Large intestine (tissue), 3 donors: Measurements from ENCODE around the gene SLIT1. TPM values are rescaled to one million over a fixed set of nuclear protein-coding genes. Genes with fewer than 3 reads are reported as not detected.
A peak's percentile ranks its signal among the peaks of the same experiment; 100 is the strongest.

Experiments used
- DNase-seq, 2 donors: peaks; one replicate each; pipeline versions ENCODE4 v3.0.0 to v3.0.0-alpha.2; 2013
- H3K27ac ChIP-seq: one replicate; pipeline ENCODE4 v1.5.1; 2013; ENCODE audit warnings: low read length
- H3K27me3 ChIP-seq: 2 replicates; pipeline ENCODE4 v1.6.1; 2013; ENCODE audit warnings: low read length; ENCODE audit not compliant: control insufficient read depth, insufficient read depth
- H3K36me3 ChIP-seq: 2 replicates; pipeline ENCODE4 v1.6.1; 2013; ENCODE audit warnings: low read length; ENCODE audit not compliant: control insufficient read depth, insufficient read depth
- H3K4me1 ChIP-seq: one replicate; pipeline ENCODE4 v1.6.1; 2013; ENCODE audit warnings: low read length; ENCODE audit not compliant: control insufficient read depth, insufficient read depth
- H3K4me3 ChIP-seq: one replicate; pipeline ENCODE4 v1.5.1; 2013; ENCODE audit warnings: low read length
- H3K9me3 ChIP-seq: one replicate; pipeline ENCODE4 v1.6.1; 2013; ENCODE audit warnings: mild to moderate bottlenecking, low read depth, low read length, moderate library complexity; ENCODE audit not compliant: control insufficient read depth
- WGBS: methylation state at CpG from one replicate; pipeline ENCODE4 v1.1.5; 2013; ENCODE audit warnings: low lambda C conversion rate; ENCODE audit not compliant: insufficient coverage; 5-methylcytosine and 5-hydroxymethylcytosine counted together
- polyA plus RNA-seq: library from polyadenylated mRNA; unstranded; fragments of 120-200 nt; gene quantifications from one replicate; pipeline ENCODE4 v1.2.1, GENCODE V29; 2013

SLIT1 gene
- polyA plus RNA-seq, 1 donor: 1.6 TPM

GRCh38 chr10:97222326-97222961 is 36.7 kb upstream of the SLIT1 start:
- Histone ChIP-seq H3K4me3 (no peak overlapping the region), H3K36me3 (peaks cover 13% of the 10 kb centered on the region), H3K27ac (no peak overlapping the region), H3K4me1 (no peaks in the 10 kb centered on the region), H3K9me3 (no peaks in the 10 kb centered on the region), H3K27me3 (no peaks in the 10 kb centered on the region)
- no CpG with 5 or more reads among the region's 6 CpGs for WGBS
- DNase-seq: no peak

- no peaks in the 10 kb centered on the region for H3K9me3 ChIP-seq
- H3K4me3 ChIP-seq: no peak overlapping the region
Observed at GRCh38 chr10:97220355-97220754, 34.6 kb upstream of the SLIT1 start.

DNA sequence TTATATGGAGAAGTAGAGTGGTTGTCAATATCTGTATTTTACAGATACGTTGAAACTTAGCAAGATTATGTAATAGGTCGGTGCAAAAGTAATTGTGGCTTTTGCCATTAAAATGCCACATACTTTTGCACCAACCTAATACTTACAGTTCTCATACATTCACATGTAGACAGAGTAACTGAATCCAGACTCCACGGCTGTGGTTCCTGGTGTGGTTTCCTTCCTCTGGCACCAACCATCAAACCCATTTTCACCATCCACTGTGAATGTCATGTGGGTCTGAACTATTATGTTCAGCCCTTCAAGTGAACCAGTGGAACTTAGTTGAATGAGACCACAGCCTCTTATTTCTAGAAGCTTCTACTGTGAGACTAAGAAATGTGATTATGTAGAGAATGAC is 31.5 kb upstream of the SLIT1 start:
- no peak overlapping the region for H3K27ac ChIP-seq
- no peaks in the 10 kb centered on the region for H3K4me1 ChIP-seq
- DNase-seq: no peak
- H3K27me3 ChIP-seq: no peaks in the 10 kb centered on the region
- WGBS: no CpG with 5 or more reads among the region's 3 CpGs
- H3K36me3 ChIP-seq: peaks cover 2% of the 10 kb centered on the region
- H3K9me3 ChIP-seq: no peaks in the 10 kb centered on the region
- no peak overlapping the region for H3K4me3 ChIP-seq

More at GRCh38 chr10:97220355-97220754, 34.6 kb upstream of the SLIT1 start:
- no peaks in the 10 kb centered on the region for H3K4me1 ChIP-seq
- peaks cover 10% of the 10 kb centered on the region for H3K36me3 ChIP-seq
- 92% methylated on average over 2 of the region's 3 CpGs for WGBS
- no peak for DNase-seq
- H3K27ac ChIP-seq: no peak overlapping the region
- H3K27me3 ChIP-seq: no peaks in the 10 kb centered on the region

DNA sequence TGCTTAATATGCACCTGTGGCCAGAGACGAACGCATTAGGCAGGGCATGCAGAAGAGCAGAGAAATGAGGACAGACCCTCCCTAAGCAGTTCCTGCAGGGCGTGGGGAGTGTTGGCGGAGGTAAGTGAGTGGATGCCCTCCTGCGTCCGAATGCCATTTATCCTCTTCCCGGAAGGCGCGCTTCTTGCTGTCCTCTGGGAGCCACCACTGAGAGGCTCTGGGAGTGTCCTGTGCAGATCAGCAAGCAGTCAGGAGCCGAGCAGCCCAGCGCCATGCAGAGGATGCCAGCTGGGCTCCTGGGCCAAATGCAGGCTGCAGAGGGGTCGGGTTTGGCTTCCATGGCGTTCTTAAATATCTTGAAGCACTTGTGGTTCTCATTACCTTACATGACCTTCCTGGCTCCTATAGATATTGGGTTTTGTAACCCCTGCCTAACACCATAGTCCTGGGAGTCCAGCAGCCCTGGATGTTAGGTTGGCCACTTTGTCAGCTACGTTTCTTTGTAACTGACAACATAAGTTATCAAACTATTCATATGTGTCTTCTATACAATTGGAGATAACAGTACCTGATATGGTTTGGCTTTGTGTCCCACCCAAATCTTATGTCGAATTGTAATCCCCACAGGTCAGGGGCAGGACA is 30.0 kb upstream of the SLIT1 start:
- Histone ChIP-seq H3K27ac (no peak overlapping the region), H3K36me3 (no peaks in the 10 kb centered on the region), H3K9me3 (no peaks in the 10 kb centered on the region), H3K27me3 (no peaks in the 10 kb centered on the region), H3K4me3 (no peak overlapping the region), H3K4me1 (no peaks in the 10 kb centered on the region)
- 60% methylated on average over 2 of the region's 15 CpGs for WGBS
- DNase-seq: no peak

- H3K36me3 ChIP-seq: no peaks in the 10 kb centered on the region
- no peaks in the 10 kb centered on the region for H3K4me1 ChIP-seq
- peaks cover 2% of the 10 kb centered on the region for H3K27me3 ChIP-seq
- H3K9me3 ChIP-seq: no peaks in the 10 kb centered on the region
- DNase-seq: no peak
- no peak overlapping the region for H3K4me3 ChIP-seq
- WGBS: 39% methylated on average over 3 of the region's 9 CpGs
- H3K27ac ChIP-seq: no peak overlapping the region
Observed at GRCh38 chr10:97213431-97213830, 27.7 kb upstream of the SLIT1 start.

DNA sequence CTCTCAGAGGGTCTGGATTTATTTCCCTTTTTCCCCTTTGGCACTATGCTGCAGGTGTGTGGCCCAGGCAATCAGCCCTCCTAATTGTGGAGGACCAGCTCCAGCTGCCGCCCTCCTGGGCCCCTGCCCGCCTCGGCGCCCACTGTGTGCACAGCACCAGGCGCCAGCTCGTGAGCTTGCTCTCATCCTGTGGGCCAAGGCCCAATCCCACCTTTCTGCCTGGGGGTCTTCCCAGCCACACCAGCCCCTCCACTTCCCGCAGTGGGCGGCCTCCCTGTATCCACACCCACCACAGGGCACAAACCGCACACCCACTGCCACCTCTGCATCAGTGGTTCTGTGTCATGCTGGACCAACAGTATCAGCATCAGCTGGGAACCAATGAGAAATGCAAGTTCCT is 25.5 kb upstream of the SLIT1 start:
- DNase-seq: no peak
- Histone ChIP-seq H3K27me3 (peaks cover 9% of the 10 kb centered on the region), H3K36me3 (no peaks in the 10 kb centered on the region), H3K4me3 (no peak overlapping the region), H3K4me1 (no peaks in the 10 kb centered on the region), H3K9me3 (no peaks in the 10 kb centered on the region), H3K27ac (no peak overlapping the region)
- WGBS: no CpG with 5 or more reads among the region's 9 CpGs

- H3K36me3 ChIP-seq: no peaks in the 10 kb centered on the region
- WGBS: no CpG with 5 or more reads among the region's 8 CpGs
- DNase-seq: peak; percentile 42 to 54
Observed at GRCh38 chr10:97210543-97210960, 24.8 kb upstream of the SLIT1 start.

DNA sequence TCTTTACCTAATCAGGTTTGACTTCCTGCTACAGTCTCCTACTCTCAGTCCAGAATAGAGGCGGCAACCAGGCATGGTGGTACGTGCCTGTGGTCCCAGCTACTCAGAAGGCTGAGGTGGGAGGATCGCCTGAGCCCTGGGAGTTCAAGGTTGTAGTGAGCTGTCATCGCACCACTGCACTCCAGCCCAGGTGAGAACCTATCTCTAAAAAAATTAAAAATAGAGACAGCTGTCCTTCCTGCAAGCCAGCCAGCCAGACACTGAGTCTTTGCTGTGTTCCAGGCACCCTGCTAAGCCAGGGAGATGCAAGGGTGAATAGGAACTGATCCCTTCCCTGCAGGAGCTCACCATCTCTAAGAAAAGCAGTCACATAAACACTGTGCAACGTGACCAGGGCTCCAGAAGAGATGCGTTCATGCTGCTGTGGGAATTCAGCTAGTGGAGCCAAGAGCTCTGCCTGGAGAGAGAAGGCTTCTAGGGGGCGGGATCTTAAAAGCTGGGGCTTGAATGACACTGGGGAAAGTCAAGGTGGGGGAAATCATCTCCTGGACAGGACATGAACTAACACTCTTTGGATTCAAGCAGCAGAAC is 22.1 kb upstream of the SLIT1 start:
- Histone ChIP-seq H3K9me3 (no peaks in the 10 kb centered on the region), H3K27ac (no peak overlapping the region), H3K4me3 (no peak overlapping the region), H3K27me3 (peaks cover 9% of the 10 kb centered on the region), H3K4me1 (no peaks in the 10 kb centered on the region), H3K36me3 (no peaks in the 10 kb centered on the region)
- no peak for DNase-seq
- no CpG with 5 or more reads among the region's 7 CpGs for WGBS

More at GRCh38 chr10:97210543-97210960, 24.8 kb upstream of the SLIT1 start:
- H3K9me3 ChIP-seq: no peaks in the 10 kb centered on the region
- no peak overlapping the region for H3K27ac ChIP-seq
- H3K4me3 ChIP-seq: no peak overlapping the region
- H3K4me1 ChIP-seq: no peaks in the 10 kb centered on the region
- peaks cover 9% of the 10 kb centered on the region for H3K27me3 ChIP-seq

DNA sequence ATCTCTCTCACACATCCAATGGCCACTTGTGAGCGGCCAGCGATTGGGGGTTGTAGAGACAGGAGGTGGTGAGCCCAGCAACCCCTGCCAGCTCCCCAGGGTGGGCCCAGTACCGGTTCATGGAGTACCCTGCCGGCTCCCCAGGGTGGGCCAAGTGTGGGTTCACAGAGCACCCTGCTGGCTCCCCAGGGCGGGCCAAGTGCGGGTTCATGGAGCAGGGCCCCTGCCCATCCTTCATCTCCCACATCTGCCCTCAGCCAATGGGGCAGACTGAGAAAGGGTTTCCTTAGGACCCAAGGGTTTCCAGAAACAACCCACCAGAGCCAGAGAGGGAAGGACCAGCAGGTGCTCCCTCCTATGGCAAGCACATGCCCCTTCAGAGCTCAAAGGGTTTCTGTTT is 21.4 kb upstream of the SLIT1 start:
- H3K9me3 ChIP-seq: no peaks in the 10 kb centered on the region
- WGBS: no CpG with 5 or more reads among the region's 6 CpGs
- H3K27me3 ChIP-seq: peaks cover 9% of the 10 kb centered on the region
- no peak overlapping the region for H3K4me3 ChIP-seq
- no peaks in the 10 kb centered on the region for H3K4me1 ChIP-seq
- H3K27ac ChIP-seq: no peak overlapping the region
- H3K36me3 ChIP-seq: no peaks in the 10 kb centered on the region
- no peak for DNase-seq

DNA sequence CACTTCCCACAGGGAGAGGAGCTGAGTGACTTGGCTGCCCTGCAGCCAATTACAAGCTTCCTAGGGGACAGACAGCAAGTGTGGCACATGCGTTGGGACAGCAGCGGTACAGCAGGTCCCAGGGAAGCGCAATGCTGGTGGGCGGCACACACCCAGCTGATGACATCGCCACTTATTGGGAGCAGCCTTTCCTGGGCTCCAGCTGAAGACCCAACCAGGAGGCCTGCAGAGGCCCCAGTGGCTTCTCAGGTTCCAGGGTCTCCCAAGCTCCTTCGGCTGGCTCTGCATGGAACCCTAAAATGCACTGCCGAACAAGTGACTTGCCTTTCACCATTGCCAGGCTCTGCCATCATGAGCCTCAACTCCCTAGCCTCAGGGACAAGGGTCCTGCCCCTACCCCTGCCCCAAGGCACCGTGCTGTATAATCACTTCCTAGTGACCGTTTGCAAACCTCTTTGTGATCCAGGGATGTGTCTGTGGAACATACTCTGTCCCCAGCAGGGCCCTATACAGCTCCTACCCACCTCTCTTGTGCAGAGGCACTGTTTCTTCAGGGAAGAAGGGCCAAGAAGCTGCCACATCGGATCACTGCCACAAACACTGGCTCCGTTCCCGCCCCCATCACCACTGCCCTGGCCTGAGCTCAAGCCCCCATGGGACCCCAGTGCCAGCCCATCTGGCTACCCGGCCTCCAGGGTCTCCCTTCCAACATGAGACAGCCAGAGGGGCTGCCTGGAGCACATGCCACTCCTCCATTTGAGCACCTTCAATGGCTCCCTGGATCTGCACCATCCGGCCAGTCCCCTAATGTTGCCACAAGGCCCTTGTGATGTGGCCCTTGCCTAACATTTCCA is 19.3 kb upstream of the SLIT1 start:
- no peak for DNase-seq
- WGBS: 80% methylated on average over 1 of the region's 14 CpGs
- Histone ChIP-seq H3K27ac (no peak overlapping the region), H3K27me3 (peaks cover 11% of the 10 kb centered on the region), H3K9me3 (no peaks in the 10 kb centered on the region), H3K36me3 (no peaks in the 10 kb centered on the region), H3K4me1 (no peaks in the 10 kb centered on the region), H3K4me3 (no peak overlapping the region)
